ENCODE results near the gene KLK7.

KLK7 gene

GRCh38 chr19:50943074-50943828, 40.5 kb downstream of the KLK7 start:
- DNase-seq (ENCODE audit: low read depth) = peak; percentile 27
- H3K4me3 ChIP-seq (ENCODE audit: low read length) = no peak overlapping the region
- TF ChIP-seq, protein P1, sequence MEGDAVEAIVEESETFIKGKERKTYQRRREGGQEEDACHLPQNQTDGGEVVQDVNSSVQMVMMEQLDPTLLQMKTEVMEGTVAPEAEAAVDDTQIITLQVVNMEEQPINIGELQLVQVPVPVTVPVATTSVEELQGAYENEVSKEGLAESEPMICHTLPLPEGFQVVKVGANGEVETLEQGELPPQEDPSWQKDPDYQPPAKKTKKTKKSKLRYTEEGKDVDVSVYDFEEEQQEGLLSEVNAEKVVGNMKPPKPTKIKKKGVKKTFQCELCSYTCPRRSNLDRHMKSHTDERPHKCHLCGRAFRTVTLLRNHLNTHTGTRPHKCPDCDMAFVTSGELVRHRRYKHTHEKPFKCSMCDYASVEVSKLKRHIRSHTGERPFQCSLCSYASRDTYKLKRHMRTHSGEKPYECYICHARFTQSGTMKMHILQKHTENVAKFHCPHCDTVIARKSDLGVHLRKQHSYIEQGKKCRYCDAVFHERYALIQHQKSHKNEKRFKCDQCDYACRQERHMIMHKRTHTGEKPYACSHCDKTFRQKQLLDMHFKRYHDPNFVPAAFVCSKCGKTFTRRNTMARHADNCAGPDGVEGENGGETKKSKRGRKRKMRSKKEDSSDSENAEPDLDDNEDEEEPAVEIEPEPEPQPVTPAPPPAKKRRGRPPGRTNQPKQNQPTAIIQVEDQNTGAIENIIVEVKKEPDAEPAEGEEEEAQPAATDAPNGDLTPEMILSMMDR (IDR thresholded peaks at IDR 0.05; ENCODE audit: insufficient read depth, low read depth, low read length, missing control alignments) = no peak

GRCh38 chr19:50939596-50939995, 44.1 kb downstream of the KLK7 start:
- TF ChIP-seq, protein P1 (IDR thresholded peaks at IDR 0.05; ENCODE audit: insufficient read depth, low read depth, low read length, missing control alignments) = no peak
- DNase-seq (ENCODE audit: low read depth) = no peak
- H3K4me3 ChIP-seq (ENCODE audit: low read length) = no peak overlapping the region

GRCh38 chr19:50933640-50934039, 50.1 kb downstream of the KLK7 start:
- TF ChIP-seq, protein P1 (IDR thresholded peaks at IDR 0.05; ENCODE audit: insufficient read depth, low read depth, low read length, missing control alignments) = no peak
- DNase-seq (ENCODE audit: low read depth) = peak; percentile 82

GRCh38 chr19:50932690-50933083, 51.0 kb downstream of the KLK7 start:
- no peak overlapping the region for H3K4me3 ChIP-seq (ENCODE audit: low read length)
- DNase-seq (ENCODE audit: low read depth) = no peak
- TF ChIP-seq, protein P1 (IDR thresholded peaks at IDR 0.05; ENCODE audit: insufficient read depth, low read depth, low read length, missing control alignments) = no peak

More at GRCh38 chr19:50933640-50934039, 50.1 kb downstream of the KLK7 start:
- H3K4me3 ChIP-seq (ENCODE audit: low read length) = no peak overlapping the region

GRCh38 chr19:50932018-50932689, 51.6 kb downstream of the KLK7 start:
- DNase-seq (ENCODE audit: low read depth) = peak; percentile 70
- TF ChIP-seq, protein P1 (IDR thresholded peaks at IDR 0.05; ENCODE audit: insufficient read depth, low read depth, low read length, missing control alignments) = no peak

GRCh38 chr19:50931023-50931422, 52.7 kb downstream of the KLK7 start:
- TF ChIP-seq, protein P1 (IDR thresholded peaks at IDR 0.05; ENCODE audit: insufficient read depth, low read depth, low read length, missing control alignments) = no peak
- DNase-seq (ENCODE audit: low read depth) = no peak

More at GRCh38 chr19:50932018-50932689, 51.6 kb downstream of the KLK7 start:
- H3K4me3 ChIP-seq (ENCODE audit: low read length) = no peak overlapping the region

More at GRCh38 chr19:50931023-50931422, 52.7 kb downstream of the KLK7 start:
- no peak overlapping the region for H3K4me3 ChIP-seq (ENCODE audit: low read length)
